ENCODE results near the gene CEMIP. TPM values are rescaled to one million over a fixed set of nuclear protein-coding genes. Genes with fewer than 3 reads are reported as not detected.
A peak's percentile ranks its signal among the peaks of the same experiment; 100 is the strongest.

The CEMIP gene
- total and polyA plus RNA-seq, 12 donors, result 0.08 to 2.2 (median 0.35) TPM

DNA sequence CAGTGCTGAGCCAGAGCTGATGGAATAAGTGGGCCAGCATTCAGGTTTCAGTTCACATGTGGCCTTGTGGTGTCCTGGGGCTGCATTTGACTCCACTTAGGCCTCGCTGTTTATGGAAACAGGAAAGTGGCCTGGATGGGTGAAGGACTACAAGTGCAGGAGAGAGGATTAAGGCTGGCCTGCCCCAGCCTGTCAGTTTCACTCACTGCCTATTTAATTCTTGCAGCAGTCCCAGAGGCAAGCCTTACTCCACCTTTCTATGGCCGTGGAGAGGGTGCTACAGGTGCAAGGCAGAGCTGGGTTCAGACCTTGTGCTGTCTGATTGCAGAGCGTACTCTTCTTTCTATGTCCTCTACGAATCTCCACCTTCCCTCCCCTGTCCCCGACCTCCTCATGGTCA lies 46.4 kb upstream of the CEMIP start:
- TF ChIP-seq POLR2A (IDR thresholded peaks at IDR 0.05), result no peak
- TF ChIP-seq, protein P1, sequence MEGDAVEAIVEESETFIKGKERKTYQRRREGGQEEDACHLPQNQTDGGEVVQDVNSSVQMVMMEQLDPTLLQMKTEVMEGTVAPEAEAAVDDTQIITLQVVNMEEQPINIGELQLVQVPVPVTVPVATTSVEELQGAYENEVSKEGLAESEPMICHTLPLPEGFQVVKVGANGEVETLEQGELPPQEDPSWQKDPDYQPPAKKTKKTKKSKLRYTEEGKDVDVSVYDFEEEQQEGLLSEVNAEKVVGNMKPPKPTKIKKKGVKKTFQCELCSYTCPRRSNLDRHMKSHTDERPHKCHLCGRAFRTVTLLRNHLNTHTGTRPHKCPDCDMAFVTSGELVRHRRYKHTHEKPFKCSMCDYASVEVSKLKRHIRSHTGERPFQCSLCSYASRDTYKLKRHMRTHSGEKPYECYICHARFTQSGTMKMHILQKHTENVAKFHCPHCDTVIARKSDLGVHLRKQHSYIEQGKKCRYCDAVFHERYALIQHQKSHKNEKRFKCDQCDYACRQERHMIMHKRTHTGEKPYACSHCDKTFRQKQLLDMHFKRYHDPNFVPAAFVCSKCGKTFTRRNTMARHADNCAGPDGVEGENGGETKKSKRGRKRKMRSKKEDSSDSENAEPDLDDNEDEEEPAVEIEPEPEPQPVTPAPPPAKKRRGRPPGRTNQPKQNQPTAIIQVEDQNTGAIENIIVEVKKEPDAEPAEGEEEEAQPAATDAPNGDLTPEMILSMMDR (IDR thresholded peaks at IDR 0.05), result no peak
- DNase-seq, result no peak
- Histone ChIP-seq H3K9me3 (replicated peaks in 1 of 3) (no peaks in the 10 kb centered on the region), H3K36me3 (replicated peaks in 1 of 2) (no peaks in the 10 kb centered on the region), H3K27ac (peak overlapping the region in 1 of 5 donors; percentile 32), H3K4me3 (no peak overlapping the region), H3K4me1 (replicated peaks in 1 of 2) (peaks cover 0 to 11% of the 10 kb centered on the region in 2 donors), H3K27me3 (no peaks in the 10 kb centered on the region)
- intact Hi-C loops (cut with DNase I), result no loop called here
- WGBS, 4 donors, result 81 to 87% (median 85%) methylated on average over 5 of the region's 5 CpGs

DNA sequence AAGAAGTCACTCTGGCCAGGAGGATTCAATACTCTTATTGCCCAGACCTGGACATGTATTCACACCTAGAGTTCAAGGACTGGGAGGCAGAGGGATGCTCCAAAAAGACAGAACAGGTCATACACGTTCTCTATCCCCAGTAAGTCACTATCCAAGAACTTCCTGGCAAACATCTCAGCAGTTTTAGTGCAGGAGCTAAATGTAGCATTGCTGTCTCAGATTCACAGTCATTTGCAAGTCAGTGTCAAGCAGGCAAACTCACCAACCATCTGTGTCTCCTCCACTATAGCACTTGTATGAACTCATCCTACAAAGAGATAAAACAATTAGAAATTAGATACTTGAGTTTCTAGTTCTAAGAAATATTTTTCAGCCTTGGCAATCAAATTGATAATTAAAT lies 45.7 kb upstream of the CEMIP start:
- DNase-seq, result no peak
- H3K27ac ChIP-seq, result peak overlapping the region in 1 of 5 donors; percentile 32
- no peak for TF ChIP-seq POLR2A (IDR thresholded peaks at IDR 0.05)
- TF ChIP-seq, protein P1 (IDR thresholded peaks at IDR 0.05), result no peak
- no peaks in the 10 kb centered on the region for H3K27me3 ChIP-seq
- no peak overlapping the region for H3K4me3 ChIP-seq
- 17 to 83% (median 67%) methylated on average over 1 of the region's 1 CpG for WGBS, 4 donors
- intact Hi-C loops (cut with DNase I), result no loop called here
- H3K36me3 ChIP-seq (replicated peaks in 1 of 2), result no peaks in the 10 kb centered on the region
- no peaks in the 10 kb centered on the region for H3K9me3 ChIP-seq (replicated peaks in 1 of 3)
- peaks cover 0 to 11% of the 10 kb centered on the region in 2 donors for H3K4me1 ChIP-seq (replicated peaks in 1 of 2)

DNA sequence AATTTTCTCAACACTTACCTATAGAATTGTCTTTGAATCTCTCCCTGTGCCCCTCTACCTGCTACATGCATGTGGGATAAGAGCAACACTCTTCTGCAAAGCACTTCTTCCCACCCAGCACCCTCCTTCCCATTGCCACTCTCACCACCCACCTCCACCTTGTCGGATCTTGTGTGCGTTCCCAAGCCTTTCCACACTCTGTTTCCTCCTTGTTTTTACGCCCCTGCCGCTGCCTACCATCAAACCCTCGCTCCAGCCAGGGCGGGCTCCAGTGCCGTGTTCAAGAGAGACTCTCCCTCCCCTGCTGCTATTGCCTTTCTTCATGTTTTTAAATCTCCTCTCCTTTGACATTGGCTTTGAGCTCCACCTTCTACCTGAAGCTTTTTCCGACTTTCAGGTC lies 43.8 kb upstream of the CEMIP start:
- no peak overlapping the region for H3K27ac ChIP-seq
- WGBS, 4 donors, result 97% methylated on average over 8 of the region's 8 CpGs
- no peaks in the 10 kb centered on the region for H3K36me3 ChIP-seq (replicated peaks in 1 of 2)
- no peaks in the 10 kb centered on the region for H3K27me3 ChIP-seq
- no peak for TF ChIP-seq POLR2A (IDR thresholded peaks at IDR 0.05)
- TF ChIP-seq, protein P1 (IDR thresholded peaks at IDR 0.05), result no peak
- H3K4me3 ChIP-seq, result no peak overlapping the region
- no peaks in the 10 kb centered on the region for H3K9me3 ChIP-seq (replicated peaks in 1 of 3)
- peaks cover 0 to 11% of the 10 kb centered on the region in 2 donors for H3K4me1 ChIP-seq (replicated peaks in 1 of 2)
- intact Hi-C loops (cut with DNase I), result no loop called here
- DNase-seq, result no peak

DNA sequence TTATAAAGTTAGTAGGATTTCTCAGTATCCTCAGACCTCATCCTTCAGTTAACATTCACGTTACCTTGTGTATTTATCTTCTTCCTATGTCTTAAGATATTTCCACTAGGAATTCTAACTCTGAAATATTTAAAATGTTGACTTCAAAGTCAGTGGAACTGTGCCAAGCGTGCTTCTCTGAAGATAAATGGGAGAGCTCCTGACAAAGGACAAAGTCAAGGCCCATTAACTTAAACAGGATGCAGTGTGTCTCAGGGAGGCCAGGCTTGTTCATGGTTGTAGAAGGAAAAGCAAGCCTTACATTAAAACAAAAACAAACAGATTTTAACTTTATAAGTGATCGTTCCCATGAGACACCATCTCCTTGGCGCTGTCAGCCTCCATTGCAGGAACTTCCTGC lies 42.6 kb upstream of the CEMIP start:
- TF ChIP-seq, protein P1 (IDR thresholded peaks at IDR 0.05), result no peak
- no peak for TF ChIP-seq POLR2A (IDR thresholded peaks at IDR 0.05)
- no peaks in the 10 kb centered on the region for H3K36me3 ChIP-seq (replicated peaks in 1 of 2)
- intact Hi-C loops (cut with DNase I), result no loop called here
- peak overlapping the region in 1 of 5 donors; percentile 62 for H3K27ac ChIP-seq
- WGBS, 4 donors, result 26 to 44% (median 31%) methylated on average over 4 of the region's 4 CpGs
- peaks cover 0 to 11% of the 10 kb centered on the region in 2 donors for H3K4me1 ChIP-seq (replicated peaks in 1 of 2)
- H3K9me3 ChIP-seq (replicated peaks in 1 of 3), result no peaks in the 10 kb centered on the region
- H3K27me3 ChIP-seq, result no peaks in the 10 kb centered on the region
- no peak overlapping the region for H3K4me3 ChIP-seq
- DNase-seq, result peak; percentile 28 to 65 (median 54)

All from adrenal gland (tissue), 12 donors.